ENCODE measurements around the gene GREB1L. TPM values are rescaled to one million over a fixed set of nuclear protein-coding genes. Genes with fewer than 3 reads are reported as not detected.

The GREB1L gene
- total RNA-seq: 0.73 and 1.1 TPM in 2 replicates

GRCh38 chr18:21242141-21242779 is at the start of gene GREB1L:
TSS of gene GREB1L (plus strand) at chr18:21242232. CDS start at chr18:21383519, 141,287 bp downstream.

Small RNA genes within 50 kb of the gene (small RNA-seq; reads per million reads assigned to genes)
- not detected for gene RF00603

Other genes with a start within 250 kb of the GREB1L start
- gene ROCK1, start 130.4 kb upstream of the GREB1L start, total RNA-seq: 40.3 and 46.2 TPM in 2 replicates